ENCODE measurements around the gene PTPRT. TPM values are rescaled to one million over a fixed set of nuclear protein-coding genes. Genes with fewer than 3 reads are reported as not detected.

The PTPRT gene
- total RNA-seq, 4 donors from 2014 or later, result 0.04 TPM; not detected in 3

GRCh38 chr20:43190332-43190953 is 737 bp upstream of the PTPRT start:
- ATAC-seq, result no peak
- peaks cover 0 to 27% (median 10%) of the 10 kb centered on the region in 3 donors for H3K4me1 ChIP-seq
- H3K4me3 ChIP-seq, result no peak overlapping the region
- no peak for TF ChIP-seq POLR2AphosphoS5 (IDR thresholded peaks at IDR 0.05)
- H3K9me3 ChIP-seq, result no peaks in the 10 kb centered on the region
- no peaks in the 10 kb centered on the region for H3K36me3 ChIP-seq
- H3K27me3 ChIP-seq, result peaks cover 79% of the 10 kb centered on the region
- 0% methylated on average over 10 of the region's 24 CpGs; no CpG with 5 or more reads in 1 of the 2 donors for WGBS, 2 donors (ENCODE audit: low coverage in 1 of 2)
- H3K27ac ChIP-seq, result no peak overlapping the region

- Histone ChIP-seq H3K27ac (no peak overlapping the region), H3K36me3 (no peaks in the 10 kb centered on the region), H3K4me3 (peak overlapping the region in 1 of 2 donors; percentile 4), H3K4me1 (peaks cover 0 to 27% (median 10%) of the 10 kb centered on the region in 3 donors), H3K27me3 (peaks cover 92% of the 10 kb centered on the region), H3K9me3 (no peaks in the 10 kb centered on the region)
- no peak for ATAC-seq
- TF ChIP-seq POLR2AphosphoS5 (IDR thresholded peaks at IDR 0.05) (no peak), POLR2A (IDR thresholded peaks at IDR 0.05) (no peak), EP300 (IDR thresholded peaks at IDR 0.05) (no peak)
- TF ChIP-seq, protein P1, sequence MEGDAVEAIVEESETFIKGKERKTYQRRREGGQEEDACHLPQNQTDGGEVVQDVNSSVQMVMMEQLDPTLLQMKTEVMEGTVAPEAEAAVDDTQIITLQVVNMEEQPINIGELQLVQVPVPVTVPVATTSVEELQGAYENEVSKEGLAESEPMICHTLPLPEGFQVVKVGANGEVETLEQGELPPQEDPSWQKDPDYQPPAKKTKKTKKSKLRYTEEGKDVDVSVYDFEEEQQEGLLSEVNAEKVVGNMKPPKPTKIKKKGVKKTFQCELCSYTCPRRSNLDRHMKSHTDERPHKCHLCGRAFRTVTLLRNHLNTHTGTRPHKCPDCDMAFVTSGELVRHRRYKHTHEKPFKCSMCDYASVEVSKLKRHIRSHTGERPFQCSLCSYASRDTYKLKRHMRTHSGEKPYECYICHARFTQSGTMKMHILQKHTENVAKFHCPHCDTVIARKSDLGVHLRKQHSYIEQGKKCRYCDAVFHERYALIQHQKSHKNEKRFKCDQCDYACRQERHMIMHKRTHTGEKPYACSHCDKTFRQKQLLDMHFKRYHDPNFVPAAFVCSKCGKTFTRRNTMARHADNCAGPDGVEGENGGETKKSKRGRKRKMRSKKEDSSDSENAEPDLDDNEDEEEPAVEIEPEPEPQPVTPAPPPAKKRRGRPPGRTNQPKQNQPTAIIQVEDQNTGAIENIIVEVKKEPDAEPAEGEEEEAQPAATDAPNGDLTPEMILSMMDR (IDR thresholded peaks at IDR 0.05), result no peak
- WGBS, 2 donors (ENCODE audit: low coverage in 1 of 2), result no CpG with 5 or more reads among the region's 64 CpGs
Observed at GRCh38 chr20:43188861-43189553, 699 bp downstream of the PTPRT start.

GRCh38 chr20:43188234-43188653 is 1.5 kb downstream of the PTPRT start:
- ATAC-seq, result no peak
- H3K27me3 ChIP-seq, result peaks cover 91% of the 10 kb centered on the region
- H3K27ac ChIP-seq, result no peak overlapping the region
- H3K4me3 ChIP-seq, result peak overlapping the region in 1 of 2 donors; percentile 18
- 0 to 1% methylated on average over 6 to 15 of the region's 16 CpGs for WGBS, 2 donors (ENCODE audit: low coverage in 1 of 2)
- peaks cover 0 to 27% (median 10%) of the 10 kb centered on the region in 3 donors for H3K4me1 ChIP-seq
- no peaks in the 10 kb centered on the region for H3K9me3 ChIP-seq
- TF ChIP-seq, protein P1 (IDR thresholded peaks at IDR 0.05), result no peak
- TF ChIP-seq EP300 (IDR thresholded peaks at IDR 0.05) (no peak), POLR2AphosphoS5 (IDR thresholded peaks at IDR 0.05) (no peak), POLR2A (IDR thresholded peaks at IDR 0.05) (no peak)
- no peaks in the 10 kb centered on the region for H3K36me3 ChIP-seq

DNA sequence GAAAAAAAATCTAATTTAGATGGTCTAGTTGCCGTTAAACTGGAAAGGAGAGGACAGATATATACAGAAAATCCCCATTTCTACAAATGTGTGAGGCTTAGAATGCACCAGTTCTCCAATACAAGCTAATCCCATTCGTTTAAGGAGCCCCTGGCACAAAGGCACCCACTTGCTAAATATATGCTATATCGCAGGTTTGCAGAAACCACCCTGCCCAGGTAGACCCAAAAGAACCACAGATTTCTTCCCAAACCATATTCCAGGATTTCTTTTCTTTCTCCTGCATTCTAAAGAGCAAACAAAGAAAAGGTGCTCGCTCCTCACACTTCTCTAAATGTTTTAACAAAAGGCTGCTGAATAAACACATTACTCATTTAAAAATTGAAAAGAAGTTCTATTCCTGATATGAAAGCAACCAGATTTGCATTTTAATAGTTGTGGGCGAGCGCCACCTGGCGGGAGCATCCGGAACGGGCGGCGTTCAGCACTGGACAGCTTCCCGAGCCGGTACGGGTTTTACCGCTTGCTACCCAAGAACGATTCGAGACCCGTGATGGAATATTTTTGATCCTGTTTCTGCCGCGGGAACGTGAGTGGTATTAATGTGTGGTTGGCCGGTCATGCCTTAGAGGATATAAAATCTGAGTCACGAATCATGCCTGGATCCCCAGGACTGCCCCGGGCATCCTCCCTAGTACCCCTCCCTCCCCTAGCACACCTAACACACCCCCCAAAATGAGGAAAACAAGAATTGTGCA is 2.1 kb downstream of the PTPRT start:
- no peaks in the 10 kb centered on the region for H3K9me3 ChIP-seq
- H3K4me1 ChIP-seq, result peaks cover 0 to 27% (median 10%) of the 10 kb centered on the region in 3 donors
- WGBS, 2 donors (ENCODE audit: low coverage in 1 of 2), result 7 to 12% methylated on average over 9 to 21 of the region's 24 CpGs
- H3K4me3 ChIP-seq, result no peak overlapping the region
- peaks cover 85% of the 10 kb centered on the region for H3K27me3 ChIP-seq
- H3K36me3 ChIP-seq, result no peaks in the 10 kb centered on the region
- no peak overlapping the region for H3K27ac ChIP-seq
- ATAC-seq, result no peak
- TF ChIP-seq POLR2A (IDR thresholded peaks at IDR 0.05), result no peak
- TF ChIP-seq, protein P1 (IDR thresholded peaks at IDR 0.05), result peak in 3 of 4 experiments; percentile 69 to 91 (median 86)

DNA sequence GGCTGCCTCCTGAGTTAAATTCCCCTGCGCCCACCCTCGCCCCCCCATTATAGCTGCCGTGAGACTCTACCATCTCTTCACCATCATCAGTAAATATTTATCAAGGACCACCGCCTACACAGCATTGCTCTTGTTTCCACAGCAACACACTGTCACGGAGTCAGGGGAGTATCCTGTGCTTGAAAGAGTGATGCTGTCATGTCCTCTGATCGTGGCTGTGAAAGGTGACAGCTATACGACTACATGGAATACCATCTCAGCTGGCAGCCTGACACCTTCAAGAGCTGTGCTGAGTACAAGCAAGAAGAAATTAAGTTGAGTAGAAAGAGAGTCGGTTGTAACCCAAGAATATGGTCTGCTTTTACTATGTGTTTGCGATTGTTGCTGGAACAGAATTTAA is 3.4 kb downstream of the PTPRT start:
- 67% methylated on average over 4 to 6 of the region's 9 CpGs for WGBS, 2 donors (ENCODE audit: low coverage in 1 of 2)
- TF ChIP-seq POLR2AphosphoS5 (IDR thresholded peaks at IDR 0.05) (no peak), EP300 (IDR thresholded peaks at IDR 0.05) (no peak), POLR2A (IDR thresholded peaks at IDR 0.05) (no peak)
- TF ChIP-seq, protein P1 (IDR thresholded peaks at IDR 0.05), result no peak
- Histone ChIP-seq H3K36me3 (no peaks in the 10 kb centered on the region), H3K4me3 (no peak overlapping the region), H3K27ac (no peak overlapping the region), H3K9me3 (no peaks in the 10 kb centered on the region), H3K4me1 (peaks cover 0 to 27% (median 10%) of the 10 kb centered on the region in 3 donors), H3K27me3 (peaks cover 73% of the 10 kb centered on the region)
- ATAC-seq, result no peak

Measured in gastroesophageal sphincter (tissue), 4 donors.